Lower leg skin (tissue), 3 donors: ENCODE results near the gene SLC7A4.

Experiments
- POLR2A ChIP-seq, 2 donors: fragments of 450-650 bp; IDR thresholded peaks; one replicate each; pipeline ENCODE4 v1.6.1; 2016 to 2017; ENCODE audit warnings: antibody characterized with exemption in 2 of 2, mild to moderate bottlenecking in 1 of 2, moderate library complexity in 1 of 2
- TF ChIP-seq, protein P1 (sequence below), 3 donors: fragments of 450-650 bp; IDR thresholded peaks; one replicate each; pipeline ENCODE4 v1.5.1; 2016; ENCODE audit warnings: antibody characterized with exemption in 3 of 3, mild to moderate bottlenecking in 3 of 3, moderate library complexity in 2 of 3

DNA sequence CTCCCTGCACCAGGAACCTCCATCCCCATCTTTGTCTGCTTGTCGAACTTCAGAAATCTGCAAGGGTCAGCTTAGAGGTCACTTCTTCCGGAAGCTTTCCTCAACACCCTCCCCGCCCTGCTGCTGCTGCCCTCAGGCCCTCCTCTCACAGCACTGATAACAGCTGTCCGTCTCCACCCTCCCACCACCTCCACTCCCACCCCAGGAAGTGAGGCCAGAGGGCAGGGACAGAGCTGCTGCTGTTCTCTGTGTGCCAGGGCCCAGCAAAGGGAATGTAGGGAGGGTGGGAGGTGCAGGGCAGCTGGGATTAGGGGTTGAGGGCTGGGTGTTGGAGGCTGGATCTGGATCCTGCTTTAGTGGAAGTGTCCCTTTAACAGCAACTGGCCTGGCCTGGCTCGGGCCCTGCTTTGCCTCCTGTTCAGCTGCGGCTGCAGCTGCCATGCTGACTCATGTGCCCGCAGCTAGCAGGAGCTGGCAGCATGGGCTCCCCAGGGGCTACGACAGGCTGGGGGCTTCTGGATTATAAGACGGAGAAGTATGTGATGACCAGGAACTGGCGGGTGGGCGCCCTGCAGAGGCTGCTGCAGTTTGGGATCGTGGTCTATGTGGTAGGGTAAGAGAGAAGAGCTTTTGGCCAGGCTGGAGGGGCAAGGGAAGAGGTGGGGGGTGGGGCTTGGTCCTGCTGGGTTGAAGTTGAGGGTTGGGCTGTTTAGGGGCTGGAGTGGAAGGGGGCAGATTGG is 17.5 kb downstream of the SLC7A4 start, which contains the start of gene P2RX6:
- TF ChIP-seq, protein P1, sequence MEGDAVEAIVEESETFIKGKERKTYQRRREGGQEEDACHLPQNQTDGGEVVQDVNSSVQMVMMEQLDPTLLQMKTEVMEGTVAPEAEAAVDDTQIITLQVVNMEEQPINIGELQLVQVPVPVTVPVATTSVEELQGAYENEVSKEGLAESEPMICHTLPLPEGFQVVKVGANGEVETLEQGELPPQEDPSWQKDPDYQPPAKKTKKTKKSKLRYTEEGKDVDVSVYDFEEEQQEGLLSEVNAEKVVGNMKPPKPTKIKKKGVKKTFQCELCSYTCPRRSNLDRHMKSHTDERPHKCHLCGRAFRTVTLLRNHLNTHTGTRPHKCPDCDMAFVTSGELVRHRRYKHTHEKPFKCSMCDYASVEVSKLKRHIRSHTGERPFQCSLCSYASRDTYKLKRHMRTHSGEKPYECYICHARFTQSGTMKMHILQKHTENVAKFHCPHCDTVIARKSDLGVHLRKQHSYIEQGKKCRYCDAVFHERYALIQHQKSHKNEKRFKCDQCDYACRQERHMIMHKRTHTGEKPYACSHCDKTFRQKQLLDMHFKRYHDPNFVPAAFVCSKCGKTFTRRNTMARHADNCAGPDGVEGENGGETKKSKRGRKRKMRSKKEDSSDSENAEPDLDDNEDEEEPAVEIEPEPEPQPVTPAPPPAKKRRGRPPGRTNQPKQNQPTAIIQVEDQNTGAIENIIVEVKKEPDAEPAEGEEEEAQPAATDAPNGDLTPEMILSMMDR (IDR thresholded peaks at IDR 0.05) = no peak
- no peak for TF ChIP-seq POLR2A (IDR thresholded peaks at IDR 0.05)
